Activated CD4-positive, CD25-positive, alpha-beta regulatory T cell (primary cell): ENCODE measurements around the gene MYO10.
"Not testable (repeated sequence)": the region's sequence is repeated elsewhere in the genome, so short reads cannot be mapped to it uniquely, and the experiment has no call there.

Source experiments
- DNase-seq, 4 experiments: peaks; one replicate each; lab custom pipeline; 2025; lab: John Stamatoyannopoulos, UW

MYO10 gene

GRCh38 chr5:16740811-16741392 lies 195.2 kb downstream of the MYO10 start:
- DNase-seq: no peak

GRCh38 chr5:16740066-16740810 lies 195.8 kb downstream of the MYO10 start:
- DNase-seq: no peak

- not testable (repeated sequence) for DNase-seq
These were observed 197.7 kb downstream of the MYO10 start for GRCh38 chr5:16738393-16738792.

GRCh38 chr5:16737620-16738364 lies 198.3 kb downstream of the MYO10 start:
- no peak for DNase-seq

GRCh38 chr5:16737209-16737608 lies 198.9 kb downstream of the MYO10 start:
- DNase-seq: no peak

- no peak for DNase-seq
These were observed 199.7 kb downstream of the MYO10 start for GRCh38 chr5:16736158-16736995.

GRCh38 chr5:16735101-16736060 lies 200.7 kb downstream of the MYO10 start:
- no peak for DNase-seq

- DNase-seq: no peak
These were observed 202.6 kb downstream of the MYO10 start for GRCh38 chr5:16733331-16734006.

- no peak for DNase-seq
These were observed 203.7 kb downstream of the MYO10 start for GRCh38 chr5:16732356-16732755.

- DNase-seq: no peak
These were observed 208.2 kb downstream of the MYO10 start for GRCh38 chr5:16727755-16728325.

- no peak for DNase-seq
These were observed 209.5 kb downstream of the MYO10 start for GRCh38 chr5:16726538-16726946.

- DNase-seq: no peak
These were observed 210.5 kb downstream of the MYO10 start for GRCh38 chr5:16725575-16725974.

- DNase-seq: no peak
These were observed 212.3 kb downstream of the MYO10 start for GRCh38 chr5:16723821-16724220.

- no peak for DNase-seq
These were observed 214.0 kb downstream of the MYO10 start for GRCh38 chr5:16722097-16722495.

- DNase-seq: no peak
These were observed 214.7 kb downstream of the MYO10 start for GRCh38 chr5:16721151-16722096.

- DNase-seq: not testable (repeated sequence)
These were observed 218.1 kb downstream of the MYO10 start for GRCh38 chr5:16718036-16718435.

- DNase-seq: no peak
These were observed 222.6 kb downstream of the MYO10 start for GRCh38 chr5:16713386-16713928.

GRCh38 chr5:16712620-16713019 lies 223.5 kb downstream of the MYO10 start:
- DNase-seq: no peak

- DNase-seq: no peak
These were observed 223.9 kb downstream of the MYO10 start for GRCh38 chr5:16712178-16712577.
